HepG2 (cell line): ENCODE results near the gene UBC. TPM values are rescaled to one million over a fixed set of nuclear protein-coding genes. Genes with fewer than 3 reads are reported as not detected.

Source experiments
- ATAC-seq: fragments of 200-7000 bp; cut with Tn5 transposase; 3 replicates; pipeline ENCODE4 v1.9.1; 2020; ENCODE audit warnings: mild to moderate bottlenecking, moderate library complexity
- BruUV-seq: library from RNA; stranded (reverse); fragments of 400-500 nt; replicated peaks from 2 replicates; lab custom pipeline; 2021; lab: Mats Ljungman, UMichigan
- CTCF ChIA-PET: fragments of 300-600 bp; formaldehyde crosslinking; extraction: SDS; loops from one replicate; lab custom pipeline; 2021; ENCODE audit warnings: low total read pairs, inconsistent platforms, low intra/inter-chr PET ratio; lab: Yijun Ruan, JAX
- POLR2A ChIA-PET: fragments of 350-600 bp; sonication (Branson Sonifier 250); formaldehyde crosslinking; loops from one replicate; lab custom pipeline; 2020; ENCODE audit warnings: antibody characterized with exemption, inconsistent platforms; lab: Yijun Ruan, JAX
- DNase-seq: peaks from one replicate; pipeline ENCODE4 v3.0.0-alpha.2; 2015; ENCODE audit warnings: low spot score
- FAIRE-seq: peaks from 3 replicates; lab custom pipeline; 2011; peaks lifted over from hg19 to GRCh38; lab: Jason Lieb, UNC
- H2AFZ ChIP-seq: one replicate; pipeline ENCODE4 v1.6.1; 2011; ENCODE audit warnings: low read length, inconsistent platforms
- H3K27ac ChIP-seq: fragments of 300-600 bp; 3 replicates; pipeline ENCODE4 v1.8.0; 2011; ENCODE audit warnings: mixed run types, mild to moderate bottlenecking, mixed read lengths, low read length, inconsistent platforms; ENCODE audit not compliant: insufficient read depth; ENCODE audit errors: extremely low read length
- H3K27me3 ChIP-seq, 2 experiments: fragments of 200-600 bp in 1 of 2; 2 replicates in 1 of 2; 3 replicates in 1 of 2; pipeline versions ENCODE4 v1.6.0 to v1.8.0; 2011; ENCODE audit warnings: low read length in 2 of 2, mild to moderate bottlenecking in 2 of 2, moderate library complexity in 2 of 2, inconsistent platforms in 1 of 2; ENCODE audit not compliant: insufficient read depth in 2 of 2, control insufficient read depth in 1 of 2
- H3K36me3 ChIP-seq, 2 experiments: fragments of 200-600 bp in 1 of 2; replicated peaks in 1 of 2; 2 replicates in 1 of 2; 3 replicates in 1 of 2; pipeline versions ENCODE4 v1.5.1 to v1.8.0; 2011; ENCODE audit warnings: low read length in 2 of 2, inconsistent platforms in 1 of 2; ENCODE audit not compliant: insufficient read depth in 2 of 2, control insufficient read depth in 1 of 2
- H3K4me1 ChIP-seq: 2 replicates; pipeline ENCODE4 v1.5.1; 2012; ENCODE audit warnings: low read length, inconsistent platforms; ENCODE audit not compliant: insufficient read depth
- H3K4me2 ChIP-seq: 2 replicates; pipeline ENCODE4 v1.6.0; 2011; ENCODE audit warnings: low read depth, low read length, inconsistent platforms
- H3K4me3 ChIP-seq, 3 experiments: fragments of 200-600 bp in 1 of 3; sonication (generic), shearing (Covaris generic) in 1 of 3; replicated peaks in 1 of 3; 2 replicates each; pipeline ENCODE4 v1.5.1; 2011 to 2016; ENCODE audit warnings: low read length in 3 of 3, inconsistent platforms in 2 of 3, low read depth in 2 of 3, mild to moderate bottlenecking in 2 of 3, control low read depth in 1 of 3, mixed read lengths in 1 of 3; ENCODE audit not compliant: insufficient read depth in 1 of 3
- H3K79me2 ChIP-seq: one replicate; pipeline ENCODE4 v1.6.1; 2011; ENCODE audit warnings: low read length, inconsistent platforms; ENCODE audit not compliant: insufficient read depth
- H3K9ac ChIP-seq: 2 replicates; pipeline ENCODE4 v1.6.0; 2011; ENCODE audit warnings: mild to moderate bottlenecking, low read depth, low read length, inconsistent platforms; ENCODE audit not compliant: insufficient read depth
- H3K9me3 ChIP-seq: 2 replicates; pipeline ENCODE4 v1.5.1; 2012; ENCODE audit warnings: mild to moderate bottlenecking, low read length
- H4K20me1 ChIP-seq: 2 replicates; pipeline ENCODE4 v1.6.0; 2011; ENCODE audit warnings: inconsistent platforms, mild to moderate bottlenecking, low read length, moderate library complexity; ENCODE audit not compliant: insufficient read depth
- CAMTA2 ChIP-seq: sonication (generic); formaldehyde crosslinking; IDR thresholded peaks from 2 replicates; pipeline ENCODE4 v1.4.0; 2020; ENCODE audit warnings: mild to moderate bottlenecking, missing genetic modification reagents, borderline replicate concordance
- NCOA5 ChIP-seq: sonication (generic); formaldehyde crosslinking; IDR thresholded peaks from 2 replicates; pipeline ENCODE4 v1.4.0; 2020; ENCODE audit warnings: missing genetic modification reagents
- POGZ ChIP-seq: sonication (generic); formaldehyde crosslinking; IDR thresholded peaks from 2 replicates; pipeline ENCODE4 v1.4.0; 2020; ENCODE audit warnings: mild to moderate bottlenecking, missing genetic modification reagents
- U2AF1 ChIP-seq: fragments of 200-400 bp; formaldehyde crosslinking; optimal IDR thresholded peaks from 2 replicates; pipeline ENCODE3; 2017; ENCODE audit warnings: mild to moderate bottlenecking, low read depth, low read length
- YY1 ChIP-seq: IDR thresholded peaks from 2 replicates; pipeline ENCODE4 v1.6.1; 2011; ENCODE audit warnings: low read length, low read depth, moderate library complexity, mild to moderate bottlenecking; ENCODE audit not compliant: insufficient read depth, insufficient replicate concordance
- ZBTB46 ChIP-seq: sonication (generic); formaldehyde crosslinking; IDR thresholded peaks from 2 replicates; pipeline ENCODE4 v1.4.0; 2020; ENCODE audit warnings: mild to moderate bottlenecking, missing genetic modification reagents, borderline replicate concordance
- ZNF12 ChIP-seq: sonication (generic); formaldehyde crosslinking; IDR thresholded peaks from 2 replicates; pipeline ENCODE4 v1.5.0; 2020; ENCODE audit warnings: missing genetic modification reagents
- ZNF205 ChIP-seq: IDR thresholded peaks from 2 replicates; pipeline ENCODE4 v1.6.1; 2018; ENCODE audit warnings: missing biosample characterization, missing genetic modification reagents
- ZNF792 ChIP-seq: IDR thresholded peaks from 2 replicates; pipeline ENCODE4 v1.6.1; 2016
- WGBS: methylation state at CpG from one replicate; pipeline ENCODE4 v1.1.6; 2017; ENCODE audit warnings: low lambda C conversion rate; 5-methylcytosine and 5-hydroxymethylcytosine counted together
- in situ Hi-C: cut with HindIII; loops from 2 replicates; pipeline ENCODE4 v1.10.0; 2017; ENCODE audit warnings: low pct_unique_long_range_greater_than_20kb; ENCODE audit not compliant: extremely low pct_ligation_motif_present
- intact Hi-C: fragments of 100-400 bp; cut with micrococcal nuclease; formaldehyde crosslinking; loops from one replicate; pipeline ENCODE4 v1.10.0; 2022; ENCODE audit not compliant: unreplicated experiment
- polyA plus RNA-seq, 8 experiments: library from polyadenylated mRNA; depleted of rRNA in 3 of 8; stranded (reverse) in 7 of 8; unstranded in 1 of 8; fragments of >200 nt; fragmentation: Illumina TruSeq in 4 of 8; extraction: Trizol in 4 of 8; gene quantifications; 2 replicates each; pipeline versions ENCODE4 v1.2.1 to v1.2.3, GENCODE V29; 2011 to 2016; ENCODE audit warnings: low read depth in 4 of 8, missing spikeins in 1 of 8, mixed read lengths in 1 of 8; ENCODE audit not compliant: insufficient read depth in 1 of 8
- total RNA-seq, 5 experiments: library from RNA; depleted of rRNA; stranded (reverse); fragments of >200 nt; fragmentation: Illumina TruSeq; extraction: Trizol; gene quantifications; 2 replicates each; pipeline ENCODE4 v1.2.3, GENCODE V29; 2016; ENCODE audit warnings: low read depth in 1 of 5
- TF ChIP-seq, protein P1 (sequence below): sonication (generic); formaldehyde crosslinking; IDR thresholded peaks from 2 replicates; pipeline ENCODE4; 2020; ENCODE audit warnings: missing genetic modification reagents, mild to moderate bottlenecking, borderline replicate concordance

UBC gene
- total and polyA plus RNA-seq, 2 of the 13 experiments (the other 11 are each of a cell fraction or from before 2014, with no cell fraction given), result 805 to 1,432 TPM

GRCh38 chr12:124898923-124899294 lies 15.5 kb downstream of the UBC start:
- no peak for FAIRE-seq
- TF ChIP-seq POGZ (CRISPR knock-in tag) (no peak), NCOA5 (CRISPR knock-in tag) (no peak), ZNF12 (CRISPR knock-in tag) (no peak), YY1 (no peak), U2AF1 (peak; percentile 25), CAMTA2 (CRISPR knock-in tag) (no peak)
- H3K9me3 ChIP-seq, result no peaks in the 10 kb centered on the region
- in situ Hi-C loops, result no loop called here
- H3K79me2 ChIP-seq, result peaks cover 25% of the 10 kb centered on the region
- H3K27me3 ChIP-seq, result no peaks in the 10 kb centered on the region
- peak overlapping the region; percentile 88 for H3K27ac ChIP-seq
- CTCF ChIA-PET, result interaction anchor here (0.7 to 2.1 kb wide), 7 partner anchors 8 to 121 kb away, joined by 3 to 18 read pairs (median 5); partner anchors contain the start of gene SCARB1
- no peak overlapping the region for H3K9ac ChIP-seq
- no TSS peak for BruUV-seq
- no peak overlapping the region for H2AFZ ChIP-seq
- ATAC-seq, result no peak
- H3K36me3 ChIP-seq, result no peaks in the 10 kb centered on the region
- no peak overlapping the region for H3K4me2 ChIP-seq
- no peak overlapping the region for H3K4me3 ChIP-seq
- intact Hi-C loops, result loop anchor here (2.0 kb wide), 1 partner anchor 36 kb away; the partner anchor contains the start of gene SCARB1
- POLR2A ChIA-PET, result interaction anchor here (2.1 to 4.3 kb wide), 5 partner anchors 13 to 71 kb away, joined by 14 to 64 read pairs (median 27); partner anchors contain the start of gene UBC
- H4K20me1 ChIP-seq, result no peaks in the 10 kb centered on the region; the same call in 1 of the 2 replicates
- DNase-seq, result no peak
- H3K4me1 ChIP-seq, result peaks cover 86% of the 10 kb centered on the region
- 90% methylated on average over 5 of the region's 5 CpGs for WGBS

- Histone ChIP-seq H3K27ac (no peak overlapping the region), H3K4me1 (peaks cover 85% of the 10 kb centered on the region), H2AFZ (no peak overlapping the region)
- TF ChIP-seq ZNF792 (CRISPR knock-in tag) (peak; percentile 46; the same call in 1 of the 2 replicates), ZNF205 (no peak), POGZ (CRISPR knock-in tag) (no peak), ZBTB46 (no peak)
- TF ChIP-seq, protein P1, sequence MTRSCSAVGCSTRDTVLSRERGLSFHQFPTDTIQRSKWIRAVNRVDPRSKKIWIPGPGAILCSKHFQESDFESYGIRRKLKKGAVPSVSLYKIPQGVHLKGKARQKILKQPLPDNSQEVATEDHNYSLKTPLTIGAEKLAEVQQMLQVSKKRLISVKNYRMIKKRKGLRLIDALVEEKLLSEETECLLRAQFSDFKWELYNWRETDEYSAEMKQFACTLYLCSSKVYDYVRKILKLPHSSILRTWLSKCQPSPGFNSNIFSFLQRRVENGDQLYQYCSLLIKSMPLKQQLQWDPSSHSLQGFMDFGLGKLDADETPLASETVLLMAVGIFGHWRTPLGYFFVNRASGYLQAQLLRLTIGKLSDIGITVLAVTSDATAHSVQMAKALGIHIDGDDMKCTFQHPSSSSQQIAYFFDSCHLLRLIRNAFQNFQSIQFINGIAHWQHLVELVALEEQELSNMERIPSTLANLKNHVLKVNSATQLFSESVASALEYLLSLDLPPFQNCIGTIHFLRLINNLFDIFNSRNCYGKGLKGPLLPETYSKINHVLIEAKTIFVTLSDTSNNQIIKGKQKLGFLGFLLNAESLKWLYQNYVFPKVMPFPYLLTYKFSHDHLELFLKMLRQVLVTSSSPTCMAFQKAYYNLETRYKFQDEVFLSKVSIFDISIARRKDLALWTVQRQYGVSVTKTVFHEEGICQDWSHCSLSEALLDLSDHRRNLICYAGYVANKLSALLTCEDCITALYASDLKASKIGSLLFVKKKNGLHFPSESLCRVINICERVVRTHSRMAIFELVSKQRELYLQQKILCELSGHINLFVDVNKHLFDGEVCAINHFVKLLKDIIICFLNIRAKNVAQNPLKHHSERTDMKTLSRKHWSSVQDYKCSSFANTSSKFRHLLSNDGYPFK, result no peak
These were observed 16.1 kb downstream of the UBC start for GRCh38 chr12:124898200-124898922.

More at GRCh38 chr12:124898200-124898922, 16.1 kb downstream of the UBC start:
- Histone ChIP-seq H4K20me1 (no peaks in the 10 kb centered on the region; the same call in 1 of the 2 replicates), H3K9me3 (no peaks in the 10 kb centered on the region), H3K36me3 (no peaks in the 10 kb centered on the region), H3K4me2 (no peak overlapping the region), H3K9ac (no peak overlapping the region), H3K4me3 (no peak overlapping the region), H3K79me2 (peaks cover 24% of the 10 kb centered on the region), H3K27me3 (no peaks in the 10 kb centered on the region)
- POLR2A ChIA-PET, result no interaction called here
- ATAC-seq (peak; percentile 60), DNase-seq (peak; percentile 63), FAIRE-seq (peak; percentile 30)
- 58% methylated on average over 16 of the region's 18 CpGs for WGBS
- no TSS peak for BruUV-seq
- in situ Hi-C loops (no loop called here), intact Hi-C loops (loop anchor here (2.0 kb wide), 1 partner anchor 36 kb away; the partner anchor contains the start of gene SCARB1)
- CTCF ChIA-PET, result interaction anchor here (0.7 to 2.1 kb wide), 8 partner anchors 8 to 120 kb away, joined by 3 to 18 read pairs (median 6); partner anchors contain the start of gene SCARB1
